Astrocyte of the spinal cord (primary cell): Measurements from ENCODE around the gene MARCO.

ENCODE experiments used
- DNase-seq: peaks from one replicate; pipeline ENCODE4 v3.0.0; 2011; ENCODE audit warnings: low read depth, low spot score
- H3K4me3 ChIP-seq: 2 replicates; pipeline ENCODE4 v1.5.1; 2011; ENCODE audit warnings: low read depth, mild to moderate bottlenecking, low read length, moderate library complexity
- CTCF ChIP-seq: IDR thresholded peaks from 2 replicates; pipeline ENCODE4 v1.5.1; 2012; ENCODE audit warnings: low read depth, mild to moderate bottlenecking, low read length, inconsistent platforms
- in situ Hi-C: cut with HindIII; loops from 2 replicates; pipeline ENCODE4 v1.10.0; 2017; ENCODE audit warnings: low sequenced_read_pairs

MARCO gene

GRCh38 chr2:118942031-118942430 lies at the start of gene MARCO:
TSS of gene MARCO (plus strand) at chr2:118942194. CDS start at chr2:118942301, 107 bp downstream.
- no peak within 1 kb of the TSS for H3K4me3 ChIP-seq
- no peak for DNase-seq
- in situ Hi-C loops: no loop called here
- no peak for TF ChIP-seq CTCF

- no peak for DNase-seq
- H3K4me3 ChIP-seq: no peak overlapping the region
- TF ChIP-seq CTCF: no peak
- in situ Hi-C loops: no loop called here
Measured at GRCh38 chr2:118893100-118893499, 48.9 kb upstream of the MARCO start.

- in situ Hi-C loops: no loop called here
- DNase-seq: no peak
- TF ChIP-seq CTCF: no peak
- no peak overlapping the region for H3K4me3 ChIP-seq
Measured at GRCh38 chr2:118902266-118903028, 39.5 kb upstream of the MARCO start.

GRCh38 chr2:118903029-118903351 lies 39.0 kb upstream of the MARCO start:
- TF ChIP-seq CTCF: no peak
- DNase-seq: no peak
- in situ Hi-C loops: no loop called here
- no peak overlapping the region for H3K4me3 ChIP-seq

GRCh38 chr2:118903551-118904479 lies 38.2 kb upstream of the MARCO start:
- no peak for DNase-seq
- in situ Hi-C loops: no loop called here
- TF ChIP-seq CTCF: no peak
- H3K4me3 ChIP-seq: no peak overlapping the region

GRCh38 chr2:118905206-118905605 lies 36.8 kb upstream of the MARCO start:
- H3K4me3 ChIP-seq: no peak overlapping the region
- in situ Hi-C loops: no loop called here
- TF ChIP-seq CTCF: no peak
- no peak for DNase-seq
